ENCODE results near the gene MARVELD1. TPM values are rescaled to one million over a fixed set of nuclear protein-coding genes. Genes with fewer than 3 reads are reported as not detected.

Gene MARVELD1
- total and polyA plus RNA-seq, 3 experiments from 2014 or later = 0.15 to 4.7 (median 4.3) TPM

GRCh38 chr10:97701438-97702069, 12.0 kb upstream of the MARVELD1 start:
- Histone ChIP-seq H3K4me1 (ENCODE audit: insufficient read depth, low read length) (no peaks in the 10 kb centered on the region), H3K36me3 (ENCODE audit: insufficient read depth, low read length) (no peaks in the 10 kb centered on the region), H3K27me3 (ENCODE audit: insufficient read depth, low read length, poor library complexity, severe bottlenecking) (no peaks in the 10 kb centered on the region), H3K27ac (ENCODE audit: low read depth, low read length) (no peak overlapping the region), H3K9me3 (ENCODE audit: low read length) (no peaks in the 10 kb centered on the region), H3K4me3 (ENCODE audit: low read length) (no peak overlapping the region)
- H3K36me3 Mint-ChIP-seq = no peaks in the 10 kb centered on the region
- ChIA-PET POLR2A (no interaction called here), CTCF (interaction anchor here (0.8 to 14.6 kb wide), 23 partner anchors 8 to 167 kb away, joined by 3 to 199 read pairs (median 4); partner anchors contain the start of genes ANKRD2, AVPI1, MARVELD1 and ZFYVE27)
- peak in 4 of 5 donors; percentile 24 to 67 (median 52) for DNase-seq
- H3K27ac Mint-ChIP-seq = no peak overlapping the region
- peaks cover 0 to 2% (median 0%) of the 10 kb centered on the region in 5 donors for H3K9me3 Mint-ChIP-seq
- H3K4me1 Mint-ChIP-seq = no peaks in the 10 kb centered on the region
- H3K27me3 Mint-ChIP-seq = peaks cover 16 to 20% of the 10 kb centered on the region in 2 donors
- H3K4me3 Mint-ChIP-seq = no peak overlapping the region

GRCh38 chr10:97703398-97704067, 10.0 kb upstream of the MARVELD1 start:
- Mint-ChIP-seq H3K4me1 (no peaks in the 10 kb centered on the region), H3K4me3 (no peak overlapping the region), H3K36me3 (no peaks in the 10 kb centered on the region), H3K27ac (no peak overlapping the region), H3K9me3 (peaks cover 0 to 2% (median 0%) of the 10 kb centered on the region in 5 donors), H3K27me3 (peaks cover 16 to 27% of the 10 kb centered on the region in 2 donors)
- DNase-seq = no peak
- no peak overlapping the region for H3K4me3 ChIP-seq (ENCODE audit: low read length)
- no peaks in the 10 kb centered on the region for H3K4me1 ChIP-seq (ENCODE audit: insufficient read depth, low read length)
- no peaks in the 10 kb centered on the region for H3K36me3 ChIP-seq (ENCODE audit: insufficient read depth, low read length)
- peaks cover 3% of the 10 kb centered on the region for H3K27me3 ChIP-seq (ENCODE audit: insufficient read depth, low read length, poor library complexity, severe bottlenecking)
- POLR2A ChIA-PET = interaction anchor here (1.1 kb wide), 1 partner anchor 10 kb away, joined by 3 read pairs; the partner anchor contains the start of gene MARVELD1
- H3K27ac ChIP-seq (ENCODE audit: low read depth, low read length) = no peak overlapping the region
- CTCF ChIA-PET = interaction anchor here (0.7 to 14.6 kb wide), 6 partner anchors 12 to 93 kb away, joined by 3 to 199 read pairs (median 7); partner anchors contain the start of genes AVPI1 and ZFYVE27
- no peaks in the 10 kb centered on the region for H3K9me3 ChIP-seq (ENCODE audit: low read length)

GRCh38 chr10:97704341-97704740, 9.2 kb upstream of the MARVELD1 start:
- Mint-ChIP-seq H3K27ac (no peak overlapping the region), H3K4me1 (no peaks in the 10 kb centered on the region), H3K9me3 (peaks cover 0 to 2% (median 0%) of the 10 kb centered on the region in 5 donors), H3K27me3 (peaks cover 20 to 34% of the 10 kb centered on the region in 2 donors), H3K36me3 (no peaks in the 10 kb centered on the region), H3K4me3 (no peak overlapping the region)
- no peaks in the 10 kb centered on the region for H3K4me1 ChIP-seq (ENCODE audit: insufficient read depth, low read length)
- no peaks in the 10 kb centered on the region for H3K9me3 ChIP-seq (ENCODE audit: low read length)
- H3K36me3 ChIP-seq (ENCODE audit: insufficient read depth, low read length) = no peaks in the 10 kb centered on the region
- no peak for DNase-seq
- ChIA-PET CTCF (interaction anchor here (1.3 to 14.6 kb wide), 4 partner anchors 10 to 28 kb away, joined by 4 to 199 read pairs (median 8); partner anchors contain the start of genes AVPI1, MARVELD1 and ZFYVE27), POLR2A (interaction anchor here (0.6 kb wide), 1 partner anchor 45 kb away, joined by 4 read pairs; no protein-coding TSS in a partner anchor)
- H3K27me3 ChIP-seq (ENCODE audit: insufficient read depth, low read length, poor library complexity, severe bottlenecking) = peaks cover 5% of the 10 kb centered on the region
- no peak overlapping the region for H3K27ac ChIP-seq (ENCODE audit: low read depth, low read length)
- no peak overlapping the region for H3K4me3 ChIP-seq (ENCODE audit: low read length)

GRCh38 chr10:97705006-97705670, 8.4 kb upstream of the MARVELD1 start:
- H3K27me3 Mint-ChIP-seq = peaks cover 26 to 39% of the 10 kb centered on the region in 2 donors
- no peaks in the 10 kb centered on the region for H3K36me3 Mint-ChIP-seq
- Histone ChIP-seq H3K4me1 (ENCODE audit: insufficient read depth, low read length) (no peaks in the 10 kb centered on the region), H3K36me3 (ENCODE audit: insufficient read depth, low read length) (no peaks in the 10 kb centered on the region), H3K27me3 (ENCODE audit: insufficient read depth, low read length, poor library complexity, severe bottlenecking) (peaks cover 5% of the 10 kb centered on the region), H3K9me3 (ENCODE audit: low read length) (no peaks in the 10 kb centered on the region), H3K27ac (ENCODE audit: low read depth, low read length) (no peak overlapping the region), H3K4me3 (ENCODE audit: low read length) (no peak overlapping the region)
- H3K9me3 Mint-ChIP-seq = peaks cover 0 to 2% (median 0%) of the 10 kb centered on the region in 5 donors
- ChIA-PET CTCF (interaction anchor here (1.3 to 14.6 kb wide), 3 partner anchors 9 to 27 kb away, joined by 6 to 199 read pairs (median 9); partner anchors contain the start of genes AVPI1, MARVELD1 and ZFYVE27), POLR2A (interaction anchor here (0.6 kb wide), 1 partner anchor 36 kb away, joined by 3 read pairs; no protein-coding TSS in a partner anchor)
- no peak overlapping the region for H3K27ac Mint-ChIP-seq
- no peak for DNase-seq
- H3K4me3 Mint-ChIP-seq = no peak overlapping the region
- H3K4me1 Mint-ChIP-seq = no peaks in the 10 kb centered on the region

GRCh38 chr10:97707134-97707861, 6.2 kb upstream of the MARVELD1 start:
- Mint-ChIP-seq H3K4me3 (no peak overlapping the region), H3K4me1 (peaks cover 0 to 4% (median 0%) of the 10 kb centered on the region in 3 donors), H3K27me3 (peaks cover 33 to 42% of the 10 kb centered on the region in 2 donors), H3K27ac (no peak overlapping the region), H3K9me3 (peaks cover 0 to 2% (median 0%) of the 10 kb centered on the region in 5 donors), H3K36me3 (no peaks in the 10 kb centered on the region)
- no peak overlapping the region for H3K27ac ChIP-seq (ENCODE audit: low read depth, low read length)
- no peaks in the 10 kb centered on the region for H3K9me3 ChIP-seq (ENCODE audit: low read length)
- ChIA-PET POLR2A (no interaction called here), CTCF (interaction anchor here (1.9 to 14.6 kb wide), 3 partner anchors 10 to 25 kb away, joined by 7 to 199 read pairs (median 16); partner anchors contain the start of genes AVPI1 and ZFYVE27)
- no peaks in the 10 kb centered on the region for H3K4me1 ChIP-seq (ENCODE audit: insufficient read depth, low read length)
- no peak overlapping the region for H3K4me3 ChIP-seq (ENCODE audit: low read length)
- H3K36me3 ChIP-seq (ENCODE audit: insufficient read depth, low read length) = no peaks in the 10 kb centered on the region
- no peak for DNase-seq
- peaks cover 5% of the 10 kb centered on the region for H3K27me3 ChIP-seq (ENCODE audit: insufficient read depth, low read length, poor library complexity, severe bottlenecking)

- Mint-ChIP-seq H3K27me3 (peaks cover 35 to 42% of the 10 kb centered on the region in 2 donors), H3K4me3 (no peak overlapping the region), H3K36me3 (no peaks in the 10 kb centered on the region), H3K4me1 (peaks cover 4 to 10% (median 5%) of the 10 kb centered on the region in 3 donors), H3K9me3 (peaks cover 0 to 2% (median 0%) of the 10 kb centered on the region in 5 donors), H3K27ac (no peak overlapping the region)
- DNase-seq = no peak
- Histone ChIP-seq H3K4me1 (ENCODE audit: insufficient read depth, low read length) (no peaks in the 10 kb centered on the region), H3K27me3 (ENCODE audit: insufficient read depth, low read length, poor library complexity, severe bottlenecking) (peaks cover 5% of the 10 kb centered on the region), H3K27ac (ENCODE audit: low read depth, low read length) (no peak overlapping the region), H3K9me3 (ENCODE audit: low read length) (no peaks in the 10 kb centered on the region), H3K4me3 (ENCODE audit: low read length) (no peak overlapping the region), H3K36me3 (ENCODE audit: insufficient read depth, low read length) (no peaks in the 10 kb centered on the region)
- CTCF ChIA-PET = interaction anchor here (1.9 to 14.6 kb wide), 4 partner anchors 9 to 30 kb away, joined by 5 to 199 read pairs (median 12); partner anchors contain the start of genes AVPI1 and ZFYVE27
- POLR2A ChIA-PET = no interaction called here
These were observed 5.4 kb upstream of the MARVELD1 start for GRCh38 chr10:97708167-97708566.
